Smooth muscle cell (in vitro differentiated cells): ENCODE results near the gene NPIPA5. TPM values are rescaled to one million over a fixed set of nuclear protein-coding genes. Genes with fewer than 3 reads are reported as not detected.
"Not testable (repeated sequence)": the region's sequence is repeated elsewhere in the genome, so short reads cannot be mapped to it uniquely, and the experiment has no call there.

Experiments used
- DNase-seq: peaks from one replicate; lab custom pipeline; 2025; ENCODE audit not compliant: unreplicated experiment; lab: John Stamatoyannopoulos, UW
- H2AFZ ChIP-seq: fragments of 200-600 bp; sonication (generic); 2 replicates; pipeline ENCODE4 v1.6.0; 2016; ENCODE audit warnings: antibody characterized with exemption, low read depth, mild to moderate bottlenecking
- H3F3A ChIP-seq: fragments of 200-600 bp; sonication (generic); 2 replicates; pipeline ENCODE4 v1.6.0; 2017; ENCODE audit warnings: antibody characterized with exemption, low read depth
- H3K27ac ChIP-seq: fragments of 200-600 bp; sonication (generic); 2 replicates; pipeline ENCODE4 v1.5.1; 2016; ENCODE audit warnings: low read depth, mild to moderate bottlenecking
- H3K27me3 ChIP-seq: fragments of 200-600 bp; sonication (generic); 2 replicates; pipeline ENCODE4 v1.6.1; 2016; ENCODE audit warnings: low read depth, mild to moderate bottlenecking
- H3K36me3 ChIP-seq: fragments of 200-600 bp; sonication (generic); 2 replicates; pipeline ENCODE4 v1.5.1; 2016; ENCODE audit warnings: low read depth
- H3K4me1 ChIP-seq: fragments of 200-600 bp; sonication (generic); 2 replicates; pipeline ENCODE4 v1.5.1; 2016; ENCODE audit warnings: low read depth
- H3K4me2 ChIP-seq: fragments of 200-600 bp; sonication (generic); 2 replicates; pipeline ENCODE4 v1.6.0; 2016; ENCODE audit warnings: mild to moderate bottlenecking
- H3K4me3 ChIP-seq: fragments of 200-600 bp; sonication (generic); 2 replicates; pipeline ENCODE4 v1.5.1; 2016; ENCODE audit warnings: mild to moderate bottlenecking
- H3K79me2 ChIP-seq: fragments of 200-600 bp; sonication (generic); 2 replicates; pipeline ENCODE4 v1.6.0; 2016; ENCODE audit warnings: low read depth, mild to moderate bottlenecking
- H3K9ac ChIP-seq: fragments of 200-600 bp; sonication (generic); 2 replicates; pipeline ENCODE4 v1.6.0; 2016; ENCODE audit warnings: low read depth
- H3K9me3 ChIP-seq: fragments of 200-600 bp; sonication (generic); replicated peaks from 2 replicates; pipeline ENCODE4 v1.5.1; 2016; ENCODE audit warnings: low read depth
- H4K20me1 ChIP-seq: fragments of 200-600 bp; sonication (generic); 2 replicates; pipeline ENCODE4 v1.6.0; 2016; ENCODE audit warnings: low read depth
- WGBS: methylation state at CpG from one replicate; pipeline ENCODE4 v1.1.7; 2016; ENCODE audit warnings: low lambda C conversion rate; 5-methylcytosine and 5-hydroxymethylcytosine counted together
- polyA plus RNA-seq: library from polyadenylated mRNA; unstranded; fragments of >200 nt; fragmentation: Nextera tagmentation; extraction: Ambion mirVana; gene quantifications from 2 replicates; pipeline ENCODE4 v1.2.1, GENCODE V29; 2016
- total RNA-seq: library from RNA; depleted of rRNA; stranded (reverse); fragments of >200 nt; gene quantifications from 2 replicates; pipeline ENCODE4 v1.2.3, GENCODE V29; 2014
- TF ChIP-seq, protein P1 (sequence below): fragments of 200-600 bp; sonication (generic); IDR thresholded peaks from 2 replicates; pipeline ENCODE4 v1.5.1; 2017; ENCODE audit warnings: borderline replicate concordance, mild to moderate bottlenecking, antibody characterized with exemption; ENCODE audit not compliant: insufficient read depth, poor library complexity, severe bottlenecking

The NPIPA5 gene
- total and polyA plus RNA-seq, 2 experiments from 2014 or later: 0.77 TPM; not detected in 1

DNA sequence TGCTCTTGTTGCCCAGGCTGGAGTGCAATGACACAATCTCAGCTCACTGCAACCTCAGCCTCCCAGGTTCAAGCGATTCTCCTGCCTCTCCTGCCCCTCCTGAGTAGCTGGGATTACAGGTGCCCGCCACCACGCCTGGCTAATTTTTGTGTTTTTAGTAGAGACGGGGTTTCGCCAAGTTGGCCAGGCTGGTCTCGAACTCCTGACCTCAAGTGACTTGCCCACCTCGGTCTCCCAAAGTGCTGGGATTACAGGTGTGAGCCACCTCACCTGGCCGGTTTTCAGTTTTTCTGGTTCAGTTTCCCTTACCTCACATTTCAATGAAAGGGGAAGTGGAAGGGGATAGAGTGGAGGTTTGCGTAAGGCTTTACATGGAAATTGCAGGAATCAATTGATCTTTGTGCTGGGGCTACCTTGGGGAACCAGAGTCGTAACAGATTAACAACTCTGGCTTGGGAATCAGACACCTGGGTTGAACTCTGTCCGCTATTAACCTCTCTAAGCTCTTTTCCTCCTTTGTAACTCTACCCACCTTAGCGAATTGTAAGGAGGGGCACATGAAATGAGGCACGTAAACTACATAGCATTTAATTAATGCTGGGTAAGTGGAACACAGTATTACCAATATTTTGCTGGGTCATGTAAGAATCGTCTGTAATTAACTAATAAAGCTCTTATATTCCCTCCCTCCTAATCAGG is 20.7 kb upstream of the NPIPA5 start:
- DNase-seq: no peak
- H3K36me3 ChIP-seq: no peaks in the 10 kb centered on the region
- H3K9ac ChIP-seq: no peak overlapping the region
- no peaks in the 10 kb centered on the region for H3F3A ChIP-seq
- WGBS: 88% methylated on average over 14 of the region's 14 CpGs
- no peak overlapping the region for H3K4me3 ChIP-seq
- H2AFZ ChIP-seq: no peak overlapping the region
- TF ChIP-seq, protein P1, sequence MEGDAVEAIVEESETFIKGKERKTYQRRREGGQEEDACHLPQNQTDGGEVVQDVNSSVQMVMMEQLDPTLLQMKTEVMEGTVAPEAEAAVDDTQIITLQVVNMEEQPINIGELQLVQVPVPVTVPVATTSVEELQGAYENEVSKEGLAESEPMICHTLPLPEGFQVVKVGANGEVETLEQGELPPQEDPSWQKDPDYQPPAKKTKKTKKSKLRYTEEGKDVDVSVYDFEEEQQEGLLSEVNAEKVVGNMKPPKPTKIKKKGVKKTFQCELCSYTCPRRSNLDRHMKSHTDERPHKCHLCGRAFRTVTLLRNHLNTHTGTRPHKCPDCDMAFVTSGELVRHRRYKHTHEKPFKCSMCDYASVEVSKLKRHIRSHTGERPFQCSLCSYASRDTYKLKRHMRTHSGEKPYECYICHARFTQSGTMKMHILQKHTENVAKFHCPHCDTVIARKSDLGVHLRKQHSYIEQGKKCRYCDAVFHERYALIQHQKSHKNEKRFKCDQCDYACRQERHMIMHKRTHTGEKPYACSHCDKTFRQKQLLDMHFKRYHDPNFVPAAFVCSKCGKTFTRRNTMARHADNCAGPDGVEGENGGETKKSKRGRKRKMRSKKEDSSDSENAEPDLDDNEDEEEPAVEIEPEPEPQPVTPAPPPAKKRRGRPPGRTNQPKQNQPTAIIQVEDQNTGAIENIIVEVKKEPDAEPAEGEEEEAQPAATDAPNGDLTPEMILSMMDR: no peak
- H3K4me2 ChIP-seq: no peak overlapping the region
- no peak overlapping the region for H3K27ac ChIP-seq
- no peaks in the 10 kb centered on the region for H3K27me3 ChIP-seq
- H3K79me2 ChIP-seq: no peaks in the 10 kb centered on the region
- no peaks in the 10 kb centered on the region for H4K20me1 ChIP-seq
- no peaks in the 10 kb centered on the region for H3K9me3 ChIP-seq
- H3K4me1 ChIP-seq: no peaks in the 10 kb centered on the region

DNA sequence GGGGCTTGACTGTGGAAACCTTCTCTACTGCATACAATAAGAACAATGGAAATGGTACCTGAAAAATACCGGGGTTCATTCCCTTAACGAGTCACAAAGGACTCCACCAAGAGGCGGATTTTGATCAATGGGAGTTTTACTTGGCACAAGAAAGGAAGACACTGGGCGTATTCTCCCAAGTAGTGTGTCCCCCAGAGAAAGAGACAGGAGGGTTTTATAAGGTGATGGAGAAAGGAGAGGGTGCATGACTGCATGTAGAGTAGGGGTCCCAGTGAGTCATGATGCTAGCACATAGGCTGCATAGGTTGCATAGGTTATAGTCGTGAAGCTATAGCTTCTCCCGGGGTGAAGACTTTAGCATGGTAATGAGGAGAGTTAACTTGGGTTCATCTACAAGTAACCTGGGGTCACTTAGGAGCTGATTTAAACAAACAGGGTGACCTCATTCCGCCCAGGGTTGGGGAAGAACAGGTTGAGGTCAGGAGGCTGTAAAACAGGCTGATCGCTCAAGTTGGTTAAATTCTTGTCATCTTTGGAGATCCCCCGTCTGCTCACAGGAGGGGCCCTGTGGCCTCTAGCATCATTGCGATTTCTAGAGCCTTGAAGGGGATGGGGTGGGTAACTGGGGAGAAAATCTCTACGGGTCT is 19.0 kb upstream of the NPIPA5 start:
- H3K4me2 ChIP-seq: no peak overlapping the region
- no peak overlapping the region for H3K4me3 ChIP-seq
- H3K4me1 ChIP-seq: no peaks in the 10 kb centered on the region
- no peak overlapping the region for H2AFZ ChIP-seq
- H3K27ac ChIP-seq: no peak overlapping the region
- no peaks in the 10 kb centered on the region for H3F3A ChIP-seq
- no peaks in the 10 kb centered on the region for H3K36me3 ChIP-seq
- H3K9me3 ChIP-seq: no peaks in the 10 kb centered on the region
- no peak overlapping the region for H3K9ac ChIP-seq
- H4K20me1 ChIP-seq: no peaks in the 10 kb centered on the region
- no peak for DNase-seq
- TF ChIP-seq, protein P1: no peak
- 82% methylated on average over 11 of the region's 11 CpGs for WGBS
- no peaks in the 10 kb centered on the region for H3K79me2 ChIP-seq
- H3K27me3 ChIP-seq: no peaks in the 10 kb centered on the region

DNA sequence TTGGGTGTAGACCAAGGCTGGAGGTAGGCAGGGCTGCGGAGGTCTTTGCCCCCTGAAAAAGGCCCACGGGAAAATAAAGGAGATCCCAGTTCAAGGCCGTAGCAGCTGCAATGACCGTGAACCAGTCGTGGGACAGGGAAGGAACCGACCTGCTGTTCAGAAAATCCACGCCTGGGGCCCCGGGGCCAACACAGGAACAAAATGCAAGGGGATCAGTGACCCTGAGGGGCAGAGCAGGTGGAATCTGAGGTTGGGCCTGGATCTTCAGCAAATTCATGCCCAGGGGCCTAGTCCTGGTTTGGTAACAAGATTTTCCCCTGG is 18.4 kb upstream of the NPIPA5 start:
- not testable (repeated sequence) for H3K36me3 ChIP-seq, H3K4me1 ChIP-seq, H3K79me2 ChIP-seq, H4K20me1 ChIP-seq, H3K4me3 ChIP-seq, H3K27me3 ChIP-seq, DNase-seq, H3K9me3 ChIP-seq, H3K27ac ChIP-seq, H3F3A ChIP-seq, H3K4me2 ChIP-seq, H2AFZ ChIP-seq, H3K9ac ChIP-seq
- 91% methylated on average over 7 of the region's 8 CpGs for WGBS

DNA sequence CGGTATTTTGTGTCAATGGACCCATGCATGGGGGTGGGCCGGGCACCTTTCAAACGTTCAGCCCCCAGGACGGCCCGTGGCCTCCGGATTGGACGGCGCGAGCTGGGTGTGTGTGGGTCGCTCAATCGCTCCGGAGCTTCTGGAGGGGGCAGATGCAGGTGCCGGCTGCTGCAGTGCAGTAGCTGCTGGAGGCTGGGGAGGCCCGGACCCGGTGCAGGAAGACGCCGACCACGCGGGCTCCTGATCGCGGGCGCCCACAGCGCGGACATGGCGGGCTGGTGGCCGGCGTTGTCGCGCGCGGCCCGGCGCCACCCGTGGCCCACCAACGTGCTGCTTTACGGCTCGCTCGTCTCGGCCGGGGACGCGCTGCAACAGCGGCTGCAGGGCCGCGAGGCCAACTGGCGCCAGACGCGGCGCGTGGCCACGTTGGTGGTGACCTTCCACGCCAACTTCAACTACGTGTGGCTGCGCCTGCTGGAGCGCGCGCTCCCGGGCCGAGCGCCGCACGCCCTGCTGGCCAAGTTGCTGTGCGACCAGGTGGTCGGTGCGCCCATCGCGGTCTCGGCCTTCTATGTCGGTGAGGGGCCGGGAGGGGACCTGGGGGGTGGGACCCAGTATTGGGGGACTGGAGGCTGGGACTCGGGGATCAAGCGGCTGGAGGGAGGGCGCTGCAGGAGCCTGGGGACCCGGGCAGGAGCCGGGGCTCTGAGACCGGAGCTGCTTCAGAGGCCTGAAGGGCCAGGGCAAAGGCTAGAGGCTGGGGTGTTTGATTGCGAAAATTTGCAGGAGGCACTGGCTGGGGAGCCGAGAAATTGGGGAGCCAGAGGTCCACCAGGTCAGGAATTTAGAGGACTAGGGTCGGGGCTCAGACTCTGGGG is 17.8 kb upstream of the NPIPA5 start, which contains the start of gene MPV17L:
MPV17L (plus strand) TSS at position 124 of the 878 bp plus-strand sequence; CDS start at position 268, 144 bp downstream.
- Histone ChIP-seq H3K4me2 (peak within 1 kb of the TSS; percentile 73), H3K4me3 (peak within 1 kb of the TSS; percentile 42)
- not testable (repeated sequence) for H4K20me1 ChIP-seq, H3K4me1 ChIP-seq, H3K9me3 ChIP-seq, H3K79me2 ChIP-seq, H3K27me3 ChIP-seq, H3K9ac ChIP-seq, H2AFZ ChIP-seq, H3F3A ChIP-seq, H3K36me3 ChIP-seq, DNase-seq, H3K27ac ChIP-seq
- 32% methylated on average over 50 of the region's 79 CpGs for WGBS

DNA sequence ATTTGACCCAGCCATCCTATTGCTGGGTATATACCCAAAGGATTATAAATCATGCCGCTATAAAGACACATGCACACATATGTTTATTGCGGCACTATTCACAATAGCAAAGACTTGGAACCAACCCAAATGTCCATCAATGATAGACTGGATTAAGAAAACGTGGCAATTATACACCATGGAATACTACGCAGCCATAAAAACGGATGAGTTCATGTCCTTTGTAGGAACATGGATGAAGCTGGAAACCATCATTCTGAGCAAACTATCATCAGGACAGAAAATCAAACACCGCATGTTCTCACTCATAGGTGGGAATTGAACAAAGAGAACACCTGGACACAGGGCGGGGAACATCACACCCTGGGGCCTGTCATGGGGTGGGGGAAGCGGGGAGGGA is 14.9 kb upstream of the NPIPA5 start:
- H3K4me2 ChIP-seq, H3K9me3 ChIP-seq, H4K20me1 ChIP-seq, H2AFZ ChIP-seq, H3K27ac ChIP-seq, H3K4me1 ChIP-seq, H3K79me2 ChIP-seq, H3K4me3 ChIP-seq, H3K36me3 ChIP-seq, DNase-seq, H3F3A ChIP-seq, H3K27me3 ChIP-seq, H3K9ac ChIP-seq: not testable (repeated sequence)
- WGBS: 93% methylated on average over 6 of the region's 8 CpGs

DNA sequence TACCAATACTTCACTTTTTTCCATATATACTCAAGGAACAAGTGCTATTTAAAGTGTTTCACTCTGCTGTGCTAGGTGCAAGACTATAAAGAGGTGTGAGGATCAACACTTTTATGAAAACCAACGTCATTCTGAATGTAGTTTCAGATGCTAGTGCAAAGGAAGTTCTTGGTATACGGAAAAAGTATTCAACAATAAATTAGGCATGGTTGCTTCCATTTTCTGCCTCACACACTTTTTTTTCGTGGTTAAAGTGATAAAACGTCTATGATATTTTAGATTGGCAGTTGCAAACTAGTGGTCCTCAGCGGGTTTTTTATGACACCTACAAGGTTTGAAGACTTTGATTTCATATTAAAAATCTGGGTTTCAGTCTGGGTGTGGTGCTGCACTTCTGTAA is 11.8 kb upstream of the NPIPA5 start:
- not testable (repeated sequence) for DNase-seq, H4K20me1 ChIP-seq, H3K4me2 ChIP-seq, H3K9ac ChIP-seq, H3F3A ChIP-seq, H3K4me1 ChIP-seq, H3K79me2 ChIP-seq, H3K4me3 ChIP-seq, H3K27ac ChIP-seq, H2AFZ ChIP-seq, H3K9me3 ChIP-seq, H3K27me3 ChIP-seq, H3K36me3 ChIP-seq
- WGBS: 82% methylated on average over 5 of the region's 5 CpGs
